MCF 10A (cell line): ENCODE results near the gene PAQR6. TPM values are rescaled to one million over a fixed set of nuclear protein-coding genes. Genes with fewer than 3 reads are reported as not detected.

Experiments
- BruUV-seq: library from RNA; stranded (reverse); fragments of 400-500 nt; replicated peaks from 2 replicates; lab custom pipeline; 2021; lab: Mats Ljungman, UMichigan
- CTCF ChIA-PET: fragments of 300-600 bp; sonication (Branson Sonifier 250); formaldehyde crosslinking; extraction: SDS; loops from one replicate; lab custom pipeline; 2021; ENCODE audit warnings: antibody characterized with exemption, inconsistent platforms; lab: Yijun Ruan, JAX
- POLR2A ChIA-PET: fragments of 300-600, 350-650 bp; sonication (Branson Sonifier 250); formaldehyde crosslinking; extraction: SDS; loops from one replicate; lab custom pipeline; 2020; ENCODE audit warnings: antibody characterized with exemption, inconsistent platforms; lab: Yijun Ruan, JAX
- DNase-seq: peaks from one replicate; pipeline ENCODE4 v3.0.0-alpha.2; 2018; ENCODE audit not compliant: unreplicated experiment
- H3K27ac Mint-ChIP-seq: one replicate; pipeline ENCODE4 v1.8.0; 2022; ENCODE audit warnings: mild to moderate bottlenecking, low read depth, mixed read lengths; ENCODE audit not compliant: unreplicated experiment
- H3K27me3 Mint-ChIP-seq: one replicate; pipeline ENCODE4 v1.8.0; 2022; ENCODE audit warnings: mixed read lengths; ENCODE audit not compliant: insufficient read depth, unreplicated experiment
- H3K36me3 Mint-ChIP-seq: one replicate; pipeline ENCODE4 v1.8.0; 2022; ENCODE audit warnings: mild to moderate bottlenecking, moderate library complexity, mixed read lengths; ENCODE audit not compliant: insufficient read depth, unreplicated experiment
- H3K4me1 Mint-ChIP-seq: one replicate; pipeline ENCODE4 v1.8.0; 2022; ENCODE audit warnings: mixed read lengths; ENCODE audit not compliant: insufficient read depth, unreplicated experiment
- H3K4me3 Mint-ChIP-seq: one replicate; pipeline ENCODE4 v1.8.0; 2022; ENCODE audit warnings: mild to moderate bottlenecking, moderate library complexity, mixed read lengths; ENCODE audit not compliant: unreplicated experiment
- H3K9me3 Mint-ChIP-seq: one replicate; pipeline ENCODE4 v1.8.0; 2022; ENCODE audit warnings: mixed read lengths; ENCODE audit not compliant: unreplicated experiment
- intact Hi-C: fragments of 100-400 bp; cut with micrococcal nuclease; formaldehyde crosslinking; loops from 2 replicates; pipeline ENCODE4 v1.14.1; 2022
- total RNA-seq: library from RNA; stranded (reverse); gene quantifications from 2 replicates; pipeline ENCODE4 v1.2.3, GENCODE V29; 2022
- TF ChIP-seq, protein P1 (sequence below): fragments of 200-600 bp; IDR thresholded peaks from one replicate; pipeline ENCODE4 v1.8.0; 2022; ENCODE audit warnings: antibody characterized with exemption, mild to moderate bottlenecking; ENCODE audit not compliant: unreplicated experiment

Gene PAQR6
- total RNA-seq, 1 experiment from 2014 or later = 21.5 TPM

- POLR2A ChIA-PET = interaction anchor here (0.5 to 2.5 kb wide), 11 partner anchors 9 to 94 kb away, joined by 3 to 14 read pairs (median 4); partner anchors contain the start of gene PMF1
Observed at GRCh38 chr1:156241926-156242325, 5.9 kb downstream of the PAQR6 start, which contains the start of gene BGLAP. BGLAP (plus strand) TSS chr1:156242184; CDS start chr1:156242232, 48 bp downstream.

GRCh38 chr1:156241311-156241811, 6.5 kb downstream of the PAQR6 start:
- intact Hi-C loops = no loop called here
- no peak overlapping the region for H3K4me3 Mint-ChIP-seq
- TF ChIP-seq, protein P1, sequence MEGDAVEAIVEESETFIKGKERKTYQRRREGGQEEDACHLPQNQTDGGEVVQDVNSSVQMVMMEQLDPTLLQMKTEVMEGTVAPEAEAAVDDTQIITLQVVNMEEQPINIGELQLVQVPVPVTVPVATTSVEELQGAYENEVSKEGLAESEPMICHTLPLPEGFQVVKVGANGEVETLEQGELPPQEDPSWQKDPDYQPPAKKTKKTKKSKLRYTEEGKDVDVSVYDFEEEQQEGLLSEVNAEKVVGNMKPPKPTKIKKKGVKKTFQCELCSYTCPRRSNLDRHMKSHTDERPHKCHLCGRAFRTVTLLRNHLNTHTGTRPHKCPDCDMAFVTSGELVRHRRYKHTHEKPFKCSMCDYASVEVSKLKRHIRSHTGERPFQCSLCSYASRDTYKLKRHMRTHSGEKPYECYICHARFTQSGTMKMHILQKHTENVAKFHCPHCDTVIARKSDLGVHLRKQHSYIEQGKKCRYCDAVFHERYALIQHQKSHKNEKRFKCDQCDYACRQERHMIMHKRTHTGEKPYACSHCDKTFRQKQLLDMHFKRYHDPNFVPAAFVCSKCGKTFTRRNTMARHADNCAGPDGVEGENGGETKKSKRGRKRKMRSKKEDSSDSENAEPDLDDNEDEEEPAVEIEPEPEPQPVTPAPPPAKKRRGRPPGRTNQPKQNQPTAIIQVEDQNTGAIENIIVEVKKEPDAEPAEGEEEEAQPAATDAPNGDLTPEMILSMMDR = no peak
- peak; percentile 91 for DNase-seq
- no peaks in the 10 kb centered on the region for H3K27me3 Mint-ChIP-seq
- POLR2A ChIA-PET = interaction anchor here (0.7 to 2.5 kb wide), 13 partner anchors 8 to 99 kb away, joined by 3 to 14 read pairs (median 4); partner anchors contain the start of gene PMF1
- peaks cover 22% of the 10 kb centered on the region for H3K4me1 Mint-ChIP-seq
- no TSS peak for BruUV-seq
- peak overlapping the region; percentile 42 for H3K27ac Mint-ChIP-seq
- H3K9me3 Mint-ChIP-seq = no peaks in the 10 kb centered on the region
- H3K36me3 Mint-ChIP-seq = peaks cover 37% of the 10 kb centered on the region
- CTCF ChIA-PET = interaction anchor here (1.2 to 3.5 kb wide), 2 partner anchors 16 to 151 kb away, joined by 5 to 19 read pairs; no protein-coding TSS in a partner anchor

More at GRCh38 chr1:156241926-156242325, 5.9 kb downstream of the PAQR6 start, which contains the start of gene BGLAP:
- intact Hi-C loops = no loop called here
- TF ChIP-seq, protein P1 = no peak
- H3K4me3 Mint-ChIP-seq = no peak within 1 kb of the TSS
- CTCF ChIA-PET = interaction anchor here (0.5 to 3.5 kb wide), 3 partner anchors 16 to 152 kb away, joined by 3 to 19 read pairs (median 5); partner anchors contain the start of gene SLC25A44
- no peak for DNase-seq
- no peaks in the 10 kb centered on the region for H3K9me3 Mint-ChIP-seq
- peaks cover 22% of the 10 kb centered on the region for H3K4me1 Mint-ChIP-seq
- peaks cover 32% of the 10 kb centered on the region for H3K36me3 Mint-ChIP-seq
- no TSS peak for BruUV-seq
- H3K27me3 Mint-ChIP-seq = no peaks in the 10 kb centered on the region
- peak within 1 kb of the TSS; percentile 42 for H3K27ac Mint-ChIP-seq

DNA sequence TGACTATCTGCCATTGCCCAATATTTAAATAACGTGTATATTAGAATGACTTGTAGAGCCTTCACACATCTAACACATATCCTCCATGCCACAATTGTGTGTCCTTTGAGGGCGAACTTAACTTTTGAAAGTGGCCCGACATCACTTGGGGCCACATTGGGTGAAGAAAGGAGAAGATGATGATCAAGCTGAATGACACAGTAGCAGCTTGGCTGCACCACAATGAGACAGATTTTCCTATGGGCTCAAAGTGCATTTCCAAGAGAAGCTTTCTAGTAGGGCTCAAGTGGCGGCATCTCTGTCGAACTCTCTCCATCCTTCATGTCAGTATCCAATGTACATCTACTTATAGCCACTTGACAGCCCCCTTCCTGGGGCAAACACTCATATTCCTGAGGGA, 9.6 kb downstream of the PAQR6 start:
- no peaks in the 10 kb centered on the region for H3K9me3 Mint-ChIP-seq
- no peak overlapping the region for H3K27ac Mint-ChIP-seq

GRCh38 chr1:156236164-156236563, 11.7 kb downstream of the PAQR6 start:
- Mint-ChIP-seq H3K4me3 (no peak overlapping the region), H3K36me3 (peaks cover 65% of the 10 kb centered on the region), H3K4me1 (peaks cover 15% of the 10 kb centered on the region), H3K27me3 (no peaks in the 10 kb centered on the region), H3K27ac (no peak overlapping the region), H3K9me3 (no peaks in the 10 kb centered on the region)
- intact Hi-C loops = no loop called here
- ChIA-PET CTCF (interaction anchor here (0.6 to 22.6 kb wide), 4 partner anchors 11 to 384 kb away, joined by 3 to 524 read pairs (median 12); no protein-coding TSS in a partner anchor), POLR2A (interaction anchor here (0.6 kb wide), 1 partner anchor 10 kb away, joined by 3 read pairs; no protein-coding TSS in a partner anchor)
- TF ChIP-seq, protein P1 = no peak
- BruUV-seq = no TSS peak
- DNase-seq = no peak

More for the DNA sequence above, 9.6 kb downstream of the PAQR6 start:
- TF ChIP-seq, protein P1 = no peak
- Mint-ChIP-seq H3K27me3 (no peaks in the 10 kb centered on the region), H3K4me1 (peaks cover 27% of the 10 kb centered on the region), H3K4me3 (no peak overlapping the region), H3K36me3 (peaks cover 68% of the 10 kb centered on the region)
- no peak for DNase-seq
- ChIA-PET POLR2A (interaction anchor here (0.6 to 2.1 kb wide), 9 partner anchors 9 to 174 kb away, joined by 3 to 7 read pairs (median 3); partner anchors contain the start of genes PAQR6, PMF1 and SMG5), CTCF (interaction anchor here (0.6 to 22.6 kb wide), 6 partner anchors 11 to 246 kb away, joined by 3 to 524 read pairs (median 6); partner anchors contain the start of gene PMF1)
- intact Hi-C loops = no loop called here
- no TSS peak for BruUV-seq
